Measurements from ENCODE around the gene ZNF563.
"Not testable (repeated sequence)": the region's sequence is repeated elsewhere in the genome, so short reads cannot be mapped to it uniquely, and the experiment has no call there.

ZNF563 gene

GRCh38 chr19:12333162-12334159 lies at the start of gene ZNF563:
TSS of gene ZNF563 (minus strand) at chr19:12333633. CDS start at chr19:12333482, 151 bp downstream.
- DNase-seq, result peak; percentile 96

- no peak for DNase-seq
Measured at GRCh38 chr19:12380444-12380737, 47.0 kb upstream of the ZNF563 start.

GRCh38 chr19:12379732-12380443 lies 46.5 kb upstream of the ZNF563 start:
- no peak for DNase-seq

- no peak for DNase-seq
Measured at GRCh38 chr19:12374026-12374425, 40.6 kb upstream of the ZNF563 start.

- peak; percentile 98 for DNase-seq
Measured at GRCh38 chr19:12365236-12366162, 32.1 kb upstream of the ZNF563 start, which contains the start of gene ZNF442. TSS of gene ZNF442 (minus strand) at chr19:12365683. CDS start at chr19:12363631, 2,052 bp downstream.

- DNase-seq, result peak; percentile 26
Measured at GRCh38 chr19:12364391-12365235, 31.2 kb upstream of the ZNF563 start.

GRCh38 chr19:12362236-12362635 lies 28.8 kb upstream of the ZNF563 start:
- not testable (repeated sequence) for DNase-seq

GRCh38 chr19:12353375-12353774 lies 19.9 kb upstream of the ZNF563 start:
- DNase-seq, result no peak

GRCh38 chr19:12350890-12351197 lies 17.4 kb upstream of the ZNF563 start:
- no peak for DNase-seq

GRCh38 chr19:12350185-12350889 lies 16.9 kb upstream of the ZNF563 start:
- no peak for DNase-seq

- DNase-seq, result no peak
Measured at GRCh38 chr19:12346896-12347295, 13.5 kb upstream of the ZNF563 start.

- no peak for DNase-seq
Measured at GRCh38 chr19:12345197-12345596, 11.8 kb upstream of the ZNF563 start.

- DNase-seq, result no peak
Measured at GRCh38 chr19:12331211-12331941, 2.1 kb downstream of the ZNF563 start.

GRCh38 chr19:12330340-12330739 lies 3.1 kb downstream of the ZNF563 start:
- DNase-seq, result no peak

GRCh38 chr19:12325690-12326089 lies 7.7 kb downstream of the ZNF563 start:
- DNase-seq, result no peak

- no peak for DNase-seq
Measured at GRCh38 chr19:12318782-12319413, 14.5 kb downstream of the ZNF563 start.

- DNase-seq, result no peak
Measured at GRCh38 chr19:12314553-12314952, 18.9 kb downstream of the ZNF563 start.

- DNase-seq, result not testable (repeated sequence)
Measured at GRCh38 chr19:12308891-12309290, 24.5 kb downstream of the ZNF563 start.

GRCh38 chr19:12295191-12295590 lies 38.2 kb downstream of the ZNF563 start:
- no peak for DNase-seq

Data from left hindlimb (tissue), 1 donor.